Mucosa of descending colon (tissue), 3 donors: Measurements from ENCODE around the gene CCDC127. TPM values are rescaled to one million over a fixed set of nuclear protein-coding genes. Genes with fewer than 3 reads are reported as not detected.

Experiments
- ATAC-seq: fragments of 200-7000 bp; cut with Tn5 transposase; one replicate; pipeline ENCODE4 v1.9.1; 2020; ENCODE audit warnings: mild to moderate bottlenecking, moderate library complexity
- DNase-seq, 3 donors: peaks; one replicate each; pipeline ENCODE4 v3.0.0-alpha.2; 2020
- H3K36me3 ChIP-seq: fragments of 200-600 bp; one replicate; pipeline ENCODE4 v1.8.0; 2021; ENCODE audit warnings: low read depth, mild to moderate bottlenecking
- H3K4me1 ChIP-seq: fragments of 200-600 bp; one replicate; pipeline ENCODE4 v1.8.0; 2021; ENCODE audit warnings: low read depth, mild to moderate bottlenecking
- H3K4me3 ChIP-seq: fragments of 200-600 bp; one replicate; pipeline ENCODE4 v1.8.0; 2021; ENCODE audit warnings: mild to moderate bottlenecking
- H3K9me3 ChIP-seq: fragments of 200-600 bp; one replicate; pipeline ENCODE4 v1.8.0; 2021; ENCODE audit warnings: mild to moderate bottlenecking
- CTCF ChIP-seq: fragments of 200-600 bp; IDR thresholded peaks from one replicate; pipeline ENCODE4 v1.8.0; 2022; ENCODE audit warnings: antibody characterized with exemption, mild to moderate bottlenecking
- intact Hi-C, 2 donors: fragments of 100-400 bp; cut with DNase I in 1 of 2; cut with micrococcal nuclease in 1 of 2; formaldehyde crosslinking; loops; one replicate each; pipeline versions ENCODE4 v1.11.0 to v1.11.1; 2022; cut with DNase I, micrococcal nuclease
- total RNA-seq, 3 donors: library from RNA; stranded (reverse); fragmentation: NEBNext Ultra II Directional in 2 of 3; extraction: Animal tissue kit (Norgen Biotek cat#: 25700) in 2 of 3; gene quantifications; one replicate each; pipeline versions ENCODE4 v1.2.1 to v1.2.4, GENCODE V29; 2021 to 2023
- donor health status: DM: no; HTN: no; CAD: no; lungs with moderate emphysema.
- donor health status: DM: no; HTN: no; CAD: no.
- donor health status: DM: no; HTN: yes; CAD: no.

The CCDC127 gene
- total RNA-seq, 3 donors from 2014 or later, result 3.5 to 9.8 (median 4.7) TPM

GRCh38 chr5:158807-159447 is 59.0 kb downstream of the CCDC127 start:
- Histone ChIP-seq H3K9me3 (no peaks in the 10 kb centered on the region), H3K4me3 (no peak overlapping the region), H3K4me1 (no peaks in the 10 kb centered on the region), H3K36me3 (no peaks in the 10 kb centered on the region)
- TF ChIP-seq CTCF, result no peak
- intact Hi-C loops, result no loop called here
- no peak for ATAC-seq
- no peak for DNase-seq

DNA sequence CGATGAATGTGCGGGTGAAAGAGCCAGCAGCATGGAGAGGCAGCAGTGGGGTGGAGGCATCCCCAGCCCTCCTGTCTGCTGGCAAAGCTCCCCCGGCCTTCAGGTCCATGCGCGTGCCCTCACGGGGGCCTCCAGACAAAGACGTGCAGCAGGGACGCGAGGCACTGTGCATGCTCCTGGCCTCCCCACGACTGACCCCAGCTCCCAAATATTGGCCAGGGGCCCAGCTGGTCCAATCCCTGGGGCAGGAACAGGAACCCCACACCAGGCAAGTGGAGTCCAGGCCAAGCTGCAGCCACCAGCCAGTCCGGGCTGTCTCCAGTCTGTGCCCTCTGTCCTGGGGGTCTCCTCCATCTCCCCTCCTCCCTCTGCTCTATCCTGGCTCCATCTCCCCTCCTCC is 60.2 kb downstream of the CCDC127 start:
- no peaks in the 10 kb centered on the region for H3K36me3 ChIP-seq
- H3K4me3 ChIP-seq, result no peak overlapping the region
- no peak for DNase-seq
- intact Hi-C loops, result no loop called here
- H3K4me1 ChIP-seq, result no peaks in the 10 kb centered on the region
- ATAC-seq, result no peak
- TF ChIP-seq CTCF, result no peak
- H3K9me3 ChIP-seq, result no peaks in the 10 kb centered on the region

- no peaks in the 10 kb centered on the region for H3K4me1 ChIP-seq
- DNase-seq (no peak), ATAC-seq (no peak)
- TF ChIP-seq CTCF, result no peak
- no peak overlapping the region for H3K4me3 ChIP-seq
- no peaks in the 10 kb centered on the region for H3K9me3 ChIP-seq
- intact Hi-C loops, result no loop called here
- no peaks in the 10 kb centered on the region for H3K36me3 ChIP-seq
Measured at GRCh38 chr5:157126-157715, 60.7 kb downstream of the CCDC127 start.

GRCh38 chr5:156411-157072 is 61.4 kb downstream of the CCDC127 start:
- intact Hi-C loops, result no loop called here
- DNase-seq (no peak), ATAC-seq (no peak)
- Histone ChIP-seq H3K36me3 (no peaks in the 10 kb centered on the region), H3K9me3 (no peaks in the 10 kb centered on the region), H3K4me3 (no peak overlapping the region), H3K4me1 (no peaks in the 10 kb centered on the region)
- TF ChIP-seq CTCF, result no peak

DNA sequence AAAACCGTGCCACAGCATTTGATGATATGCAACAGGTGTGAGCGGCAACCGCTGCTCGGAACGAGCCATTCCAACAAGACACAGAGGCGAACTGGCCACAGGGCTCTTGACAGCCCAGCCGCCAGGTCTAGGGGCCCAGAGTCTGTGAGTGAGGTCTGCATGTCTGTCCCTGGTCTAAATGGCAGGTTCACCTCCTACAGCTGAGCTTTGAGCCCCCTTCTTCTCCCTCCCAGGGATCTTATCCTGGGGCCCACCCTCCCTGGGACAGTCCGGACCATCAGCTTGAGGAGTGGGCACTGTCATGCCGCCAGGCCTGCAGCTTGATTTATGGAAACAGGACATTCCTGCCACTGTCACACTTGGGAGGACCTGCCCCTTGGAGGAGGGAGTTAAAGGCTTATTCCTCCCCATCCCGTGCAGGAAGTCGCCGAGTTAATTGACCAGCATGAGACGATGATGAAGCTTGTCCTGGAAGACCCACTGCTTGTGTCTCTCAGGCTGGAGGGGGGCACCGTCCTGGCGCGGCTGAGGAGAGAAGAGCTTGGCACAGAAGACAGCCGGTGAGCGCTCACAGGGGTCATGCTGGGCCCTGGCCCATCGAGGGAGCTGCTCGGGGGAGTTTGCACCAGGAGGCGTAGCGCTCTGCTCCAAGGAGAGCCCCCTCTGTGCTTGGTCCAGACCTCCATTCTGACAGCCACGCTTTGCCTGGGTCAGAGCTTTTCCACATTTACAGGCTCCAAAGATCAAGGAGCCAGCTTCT is 62.1 kb downstream of the CCDC127 start:
- no peak for DNase-seq
- ATAC-seq, result no peak
- no peak for TF ChIP-seq CTCF

More for the DNA sequence above, 62.1 kb downstream of the CCDC127 start:
- H3K4me1 ChIP-seq, result no peaks in the 10 kb centered on the region
- no peaks in the 10 kb centered on the region for H3K36me3 ChIP-seq
- H3K4me3 ChIP-seq, result no peak overlapping the region
- no peaks in the 10 kb centered on the region for H3K9me3 ChIP-seq
- intact Hi-C loops, result no loop called here
